RCC 7860 (cell line): Measurements from ENCODE around the gene OR6C68.
"Not testable (repeated sequence)": the region's sequence is repeated elsewhere in the genome, so short reads cannot be mapped to it uniquely, and the experiment has no call there.

Source experiments
- DNase-seq: peaks from one replicate; pipeline ENCODE4 v3.0.0-alpha.2; 2015; ENCODE audit warnings: low spot score
- FAIRE-seq: peaks from 2 replicates; lab custom pipeline; 2012; peaks lifted over from hg19 to GRCh38; lab: Jason Lieb, UNC

Gene OR6C68

DNA sequence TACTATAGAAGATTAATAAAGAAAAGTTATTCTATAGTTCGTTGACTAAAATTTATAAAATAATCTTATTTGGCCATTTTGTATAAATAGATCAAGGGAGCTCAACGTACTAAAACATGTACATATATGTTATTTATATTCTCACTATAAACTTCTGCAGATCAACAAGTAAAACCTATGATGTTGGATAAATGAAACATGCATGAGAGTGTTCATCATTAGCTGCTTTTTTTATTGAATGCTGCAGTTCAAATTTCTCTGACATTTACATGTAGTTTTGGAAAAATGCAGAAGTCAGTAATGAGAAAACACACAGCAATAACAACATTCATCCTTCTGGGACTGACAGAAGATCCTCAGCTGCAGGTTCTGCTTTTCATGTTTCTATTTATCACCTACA, at the start of gene OR6C68:
Gene OR6C68 (plus strand): TSS at position 301 of the 400 bp plus-strand sequence. CDS start 0 bp downstream, at position 301.
- FAIRE-seq (no peak), DNase-seq (no peak)

DNA sequence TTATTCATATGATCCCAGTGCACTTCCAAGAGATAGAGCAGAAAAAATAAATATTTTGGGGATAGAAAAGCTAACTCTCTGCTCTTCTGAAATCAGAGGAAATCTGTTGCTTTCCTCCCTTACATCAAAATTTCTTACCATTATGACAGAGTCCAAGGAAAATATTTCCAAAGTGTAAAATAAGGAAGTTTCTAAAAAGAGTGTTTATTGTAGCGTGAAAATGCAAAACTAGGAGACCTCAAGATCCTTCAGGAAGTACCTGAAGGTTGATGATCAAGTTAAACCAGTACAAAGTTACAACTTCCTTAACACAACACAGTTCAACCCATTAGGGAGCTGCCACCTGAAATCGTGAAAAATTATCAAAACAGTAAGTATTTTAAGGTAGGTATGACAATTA, 48.4 kb upstream of the OR6C68 start, which contains the start of gene OR6C2:
Gene OR6C2 (plus strand): TSS at position 301 of the 400 bp plus-strand sequence. CDS start 8,138 bp downstream, outside the sequence.
- no peak for DNase-seq
- FAIRE-seq, result no peak

DNA sequence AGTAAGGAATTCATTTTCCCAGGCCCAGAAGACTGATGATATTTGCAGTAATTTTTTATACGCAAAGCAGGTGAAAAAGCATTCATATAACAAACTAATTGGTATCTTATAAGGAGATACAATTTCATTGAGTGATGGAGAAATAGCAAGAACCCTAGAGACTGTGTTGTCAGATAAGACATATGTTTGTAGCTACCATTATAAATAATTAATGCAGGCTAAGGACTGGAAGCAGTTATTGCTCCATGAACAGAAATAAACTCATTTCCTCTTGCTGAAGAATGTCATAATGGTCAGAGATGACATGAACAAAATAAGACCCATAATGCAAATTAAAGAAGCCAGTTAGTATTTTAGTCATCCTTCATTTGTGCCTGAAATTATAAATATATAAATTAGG, 46.8 kb upstream of the OR6C68 start:
- FAIRE-seq, result no peak
- no peak for DNase-seq

DNA sequence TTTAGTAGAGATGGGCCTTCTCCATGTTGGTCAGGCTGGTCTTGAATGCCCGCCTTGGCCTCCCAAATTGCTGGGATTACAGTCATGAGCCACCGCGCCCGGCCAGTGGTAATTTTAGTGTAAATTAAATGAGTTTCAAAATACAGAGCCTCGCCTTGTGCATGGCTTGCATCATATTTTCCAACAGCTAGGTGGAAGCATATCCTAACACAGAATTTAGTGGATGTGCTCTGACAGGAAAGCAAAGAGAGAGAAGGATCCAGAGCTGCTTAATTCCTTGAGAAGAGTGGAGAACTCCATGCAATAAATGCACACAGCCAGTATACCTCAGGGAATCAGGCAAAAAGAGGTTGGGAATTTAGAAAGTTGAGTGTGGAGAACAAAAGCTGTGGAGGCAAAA, 45.9 kb upstream of the OR6C68 start:
- DNase-seq (no peak), FAIRE-seq (no peak)

DNA sequence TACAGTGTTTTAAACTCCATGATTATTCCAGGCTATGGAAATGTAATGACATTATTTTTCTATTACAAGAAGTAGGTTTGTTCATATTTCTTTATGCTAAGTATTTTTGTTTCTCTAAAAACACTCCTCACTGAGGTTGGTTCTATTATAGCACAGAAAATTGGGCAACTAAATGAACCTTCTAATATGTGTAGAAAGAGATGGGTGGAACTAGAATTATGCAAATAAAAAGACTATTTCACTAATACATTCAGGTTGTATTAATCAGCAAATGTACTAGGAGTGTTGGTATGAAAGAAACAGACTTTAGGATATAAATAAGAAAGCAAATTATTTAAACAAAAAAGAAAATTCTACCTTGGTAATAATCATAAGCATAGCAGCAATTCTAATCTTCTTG, 43.4 kb upstream of the OR6C68 start:
- FAIRE-seq, result no peak
- no peak for DNase-seq

DNA sequence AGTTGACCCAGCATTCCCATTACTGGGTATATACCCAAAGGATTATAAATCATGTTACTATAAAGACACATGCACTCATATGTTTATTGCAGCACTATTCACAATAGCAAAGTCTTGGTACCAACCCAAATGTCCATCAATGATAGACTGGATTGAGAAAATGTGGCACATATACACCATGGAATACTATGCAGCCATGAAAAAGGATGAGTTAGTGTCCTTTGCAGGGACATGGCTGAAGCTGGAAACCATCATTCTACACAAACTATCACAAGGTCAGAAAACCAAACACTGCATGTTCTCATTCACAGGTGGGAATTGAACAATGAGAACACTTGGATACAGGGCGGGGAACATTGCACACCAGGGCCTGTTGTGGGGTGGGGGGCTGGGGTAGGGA, 27.3 kb upstream of the OR6C68 start:
- FAIRE-seq, DNase-seq: not testable (repeated sequence)

DNA sequence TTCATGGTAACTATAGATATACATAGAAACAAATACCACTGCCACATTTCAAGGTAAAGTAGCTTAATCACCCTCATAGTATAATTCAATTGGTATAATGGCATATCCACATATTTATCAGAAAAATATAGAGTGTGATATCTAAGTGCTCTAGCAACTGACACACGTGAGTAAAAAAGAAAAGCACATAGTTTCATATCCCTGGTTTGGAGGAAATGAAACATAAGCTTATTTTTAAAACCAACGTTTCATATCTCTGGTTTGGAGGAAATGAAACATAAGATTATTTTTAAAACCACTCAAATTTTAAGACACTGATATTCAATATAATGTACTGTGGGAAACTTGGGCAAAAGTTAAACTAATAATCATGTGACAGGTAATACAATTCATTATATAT, 24.3 kb upstream of the OR6C68 start:
- DNase-seq (no peak), FAIRE-seq (no peak)

DNA sequence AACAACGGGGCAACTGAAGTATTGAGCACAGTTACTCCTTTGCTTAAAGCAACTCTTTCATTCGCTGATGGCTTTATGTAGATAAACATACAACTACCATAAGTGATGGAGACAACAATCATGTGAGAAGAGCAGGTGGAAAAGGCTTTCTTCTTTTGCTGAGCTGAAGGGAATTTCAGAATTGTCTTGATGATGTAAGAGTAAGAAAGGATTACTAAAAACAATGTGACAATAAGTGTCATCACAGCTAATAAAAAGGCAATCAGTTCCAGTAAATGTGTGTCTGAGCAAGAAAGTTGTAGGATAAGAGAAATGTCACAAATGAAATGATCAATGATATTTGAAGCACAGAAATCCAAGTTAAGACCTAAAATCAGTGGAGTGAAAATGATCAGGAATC, 22.9 kb upstream of the OR6C68 start:
- FAIRE-seq, result no peak
- DNase-seq, result no peak

DNA sequence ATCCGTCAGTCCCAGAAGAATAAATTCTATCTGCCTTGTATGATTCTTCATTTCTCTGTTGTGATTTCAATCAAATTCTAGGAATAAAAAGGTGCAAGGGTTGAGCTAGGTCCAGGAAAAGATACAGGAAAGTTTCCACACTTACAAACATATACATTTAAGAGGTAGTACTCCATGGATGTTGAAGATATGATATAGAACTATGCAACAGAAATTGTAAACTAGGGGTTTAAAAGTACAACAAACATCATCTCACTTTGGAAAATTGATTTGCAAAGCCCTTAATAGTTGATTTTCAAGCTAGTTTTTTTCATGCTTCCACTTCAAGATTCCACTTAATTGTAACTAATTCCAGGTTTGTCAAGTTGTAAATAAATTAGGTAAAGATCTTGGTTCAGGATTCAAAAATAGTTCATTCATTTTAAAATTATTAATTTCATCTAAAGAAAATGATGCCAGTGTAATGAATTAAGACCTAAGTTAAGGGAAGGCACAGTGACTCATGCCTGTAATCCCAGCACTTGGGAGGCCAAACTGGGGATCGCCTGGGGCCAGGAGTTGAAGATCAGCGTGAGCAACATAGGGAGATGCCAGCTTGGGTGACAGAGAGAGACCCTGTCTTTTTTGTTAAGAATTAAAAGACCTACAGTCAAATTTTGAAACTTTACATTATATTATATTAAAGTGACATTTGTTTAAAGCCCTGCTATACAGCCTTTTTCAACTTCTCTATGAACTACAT, 21.9 kb upstream of the OR6C68 start, which contains the start of gene OR6C70:
Gene OR6C70 (minus strand): TSS at position 51 of the 742 bp plus-strand sequence. CDS start 0 bp downstream, at position 51.
- DNase-seq, result no peak
- no peak for FAIRE-seq

DNA sequence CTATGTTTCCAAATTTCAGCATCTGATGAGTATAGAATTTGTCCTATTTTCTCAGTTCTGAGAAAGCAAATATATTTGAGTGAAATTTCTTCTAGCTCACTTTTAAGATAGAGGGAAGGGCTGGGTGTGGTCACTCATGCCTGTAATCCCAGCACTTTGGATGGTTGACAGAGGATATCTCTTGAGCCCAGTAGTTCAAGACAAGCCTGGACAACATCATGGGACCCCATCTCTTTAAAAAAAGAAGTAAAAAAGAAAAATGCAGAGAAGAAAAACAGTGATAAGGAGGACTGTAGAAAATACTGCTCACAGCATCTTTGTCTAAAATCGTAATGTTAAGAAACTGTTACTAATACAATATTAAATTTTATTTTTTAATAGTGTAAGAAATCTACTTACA, 19.9 kb upstream of the OR6C68 start:
- FAIRE-seq, result no peak
- DNase-seq, result no peak

DNA sequence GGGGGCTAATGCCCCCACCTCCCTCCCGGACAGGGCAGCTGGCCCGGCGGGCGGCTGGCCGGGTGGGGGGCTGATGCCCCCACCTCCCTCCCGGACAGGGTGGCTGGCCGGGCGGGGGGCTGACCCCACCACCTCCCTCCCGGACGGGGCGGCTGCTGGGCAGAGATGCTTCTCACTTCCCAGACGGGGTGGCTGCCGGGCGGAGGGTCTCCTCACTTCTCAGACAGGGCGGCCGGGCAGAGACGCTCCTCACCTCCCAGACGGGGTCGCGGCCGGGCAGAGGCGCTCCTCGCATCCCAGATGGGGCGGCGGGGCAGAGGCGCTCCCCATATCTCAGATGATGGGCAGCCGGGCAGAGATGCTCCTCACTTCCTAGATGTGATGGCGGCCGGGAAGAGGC, 13.0 kb upstream of the OR6C68 start:
- not testable (repeated sequence) for DNase-seq, FAIRE-seq

DNA sequence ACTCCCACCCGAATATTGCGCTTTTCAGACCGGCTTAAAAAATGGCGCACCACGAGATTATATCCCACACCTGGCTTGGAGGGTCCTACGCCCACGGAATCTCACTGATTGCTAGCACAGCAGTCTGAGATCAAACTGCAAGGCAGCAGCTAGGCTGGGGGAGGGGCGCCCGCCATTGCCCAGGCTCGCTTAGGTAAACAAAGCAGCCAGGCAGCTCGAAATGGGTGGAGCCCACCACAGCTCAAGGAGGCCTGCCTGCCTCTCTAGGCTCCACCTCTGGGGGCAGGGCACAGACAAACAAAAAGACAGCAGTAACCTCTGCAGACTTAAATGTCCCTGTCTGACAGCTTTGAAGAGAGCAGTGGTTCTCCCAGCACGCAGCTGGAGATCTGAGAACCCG, 7.9 kb upstream of the OR6C68 start:
- not testable (repeated sequence) for FAIRE-seq, DNase-seq

DNA sequence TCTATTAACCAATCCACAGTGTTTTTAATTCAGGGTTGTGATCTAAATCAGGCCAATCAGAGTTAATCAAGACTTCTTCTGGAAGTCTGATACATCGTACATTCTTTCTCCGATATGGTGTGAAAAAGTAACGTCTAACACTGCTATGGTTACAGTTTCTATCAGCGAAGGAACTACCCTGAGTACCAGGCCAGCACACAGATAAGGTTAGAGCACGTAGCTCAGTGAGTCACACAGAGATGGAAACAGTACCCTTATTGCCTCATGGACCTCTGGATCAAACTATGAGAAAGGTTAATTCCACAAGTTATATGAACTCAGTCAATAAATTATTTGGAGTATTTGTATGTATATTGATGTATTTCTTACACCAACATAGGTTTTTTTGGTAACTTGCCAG, 3.3 kb downstream of the OR6C68 start:
- no peak for FAIRE-seq

DNA sequence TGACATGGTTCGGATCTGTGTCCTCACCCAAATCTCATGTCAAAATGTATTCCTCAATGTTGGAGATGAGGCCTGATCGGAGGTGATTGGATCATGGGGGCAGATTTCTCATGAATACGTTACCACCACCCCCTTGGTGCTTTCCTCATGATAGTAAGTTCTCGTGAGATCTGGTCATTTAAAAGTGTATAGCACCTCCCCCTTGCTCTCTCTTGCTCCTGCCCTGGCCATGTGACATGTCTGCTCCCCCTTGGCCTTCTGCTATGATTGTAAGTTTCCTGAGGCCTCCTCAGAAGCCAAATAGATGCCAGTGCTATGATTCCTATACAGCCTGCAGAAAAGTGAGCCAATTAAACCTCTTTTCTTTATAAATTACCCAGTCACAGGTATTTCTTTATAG, 7.1 kb downstream of the OR6C68 start:
- no peak for FAIRE-seq
- DNase-seq, result no peak

More for the DNA sequence above, 3.3 kb downstream of the OR6C68 start:
- no peak for DNase-seq

DNA sequence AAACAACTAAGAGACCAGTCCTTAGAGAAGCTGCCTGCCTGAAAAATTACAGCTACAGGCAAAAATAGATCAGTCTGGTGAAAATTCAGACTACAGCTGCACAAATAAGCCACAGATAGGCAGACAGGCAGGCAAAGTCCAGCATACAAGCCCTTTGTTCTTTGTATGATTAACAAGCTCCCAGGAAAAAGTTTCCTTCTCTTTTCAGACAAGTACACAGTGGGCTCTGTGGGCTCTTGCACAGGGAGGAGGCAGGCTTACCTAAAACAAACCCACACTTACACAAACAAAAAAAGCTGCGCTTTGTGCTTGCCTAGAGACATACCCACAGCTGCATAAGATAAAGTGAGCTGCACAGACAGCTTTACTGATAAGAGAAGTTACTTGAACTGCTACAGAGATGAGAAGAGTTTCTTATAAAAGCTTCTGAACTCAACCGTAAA, 7.7 kb downstream of the OR6C68 start:
- no peak for FAIRE-seq

DNA sequence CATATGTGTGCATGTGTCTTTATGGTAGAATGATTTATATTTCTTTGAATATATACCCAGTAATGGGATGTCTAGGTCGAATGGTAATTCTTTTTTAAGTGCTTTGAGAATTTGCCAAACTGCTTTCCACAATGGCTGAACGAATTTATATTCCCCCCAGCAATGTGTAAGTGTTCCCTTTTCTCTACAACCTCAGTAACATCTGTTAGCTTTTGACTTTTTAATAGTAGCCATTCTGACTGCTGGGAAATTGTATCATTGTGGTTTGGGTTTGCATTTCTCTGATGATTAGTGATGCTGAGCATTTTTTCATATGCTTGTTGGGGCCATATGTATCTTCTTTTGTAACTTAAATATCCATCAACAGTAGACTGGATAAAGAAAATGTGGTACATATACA, 9.4 kb downstream of the OR6C68 start:
- DNase-seq (peak; percentile 1), FAIRE-seq (no peak)

More for the DNA sequence above, 7.7 kb downstream of the OR6C68 start:
- no peak for DNase-seq

DNA sequence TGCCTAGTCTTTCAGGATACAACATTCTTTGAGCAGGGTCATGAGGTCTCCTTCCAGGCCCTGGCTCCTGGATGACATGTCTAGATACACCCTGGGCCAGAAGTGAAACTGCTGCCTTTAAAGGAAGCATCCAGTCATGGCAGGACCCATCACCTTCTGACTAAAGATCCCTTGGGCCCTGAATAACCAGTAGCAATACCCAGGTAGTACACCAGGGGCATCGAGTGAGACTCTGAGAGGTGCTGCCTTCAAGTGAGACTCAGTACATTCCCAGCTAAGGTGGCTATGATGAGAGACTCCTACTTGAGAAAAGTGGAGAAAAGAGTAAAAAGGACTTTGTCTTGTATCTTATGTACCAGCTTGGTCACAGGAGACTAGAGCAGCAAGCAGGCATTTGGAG, 23.5 kb downstream of the OR6C68 start:
- FAIRE-seq (no peak), DNase-seq (no peak)

DNA sequence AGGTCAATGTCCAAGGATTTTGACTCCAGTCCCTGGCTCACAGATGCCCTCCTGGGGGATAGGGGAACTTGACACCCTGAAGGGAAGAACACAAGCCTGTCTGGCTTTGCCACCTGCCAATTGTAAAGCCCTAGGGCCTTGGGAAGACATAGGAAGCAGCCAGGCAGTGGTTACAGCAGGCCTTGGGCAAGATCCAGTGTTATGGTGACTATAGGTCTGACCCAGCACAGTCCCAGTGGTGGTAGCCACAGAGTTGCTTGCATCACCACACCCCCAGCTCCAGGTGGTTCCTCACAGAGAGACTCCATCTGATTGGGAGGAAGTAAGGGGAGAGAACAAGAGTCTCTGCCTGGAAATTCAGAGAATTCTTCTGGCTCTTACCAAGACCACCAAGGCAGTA, 24.2 kb downstream of the OR6C68 start:
- FAIRE-seq (no peak), DNase-seq (no peak)
